ENCODE measurements around the gene MSANTD7. TPM values are rescaled to one million over a fixed set of nuclear protein-coding genes. Genes with fewer than 3 reads are reported as not detected.

MSANTD7 gene
- total RNA-seq, 1 donor from 2014 or later: 13.7 TPM

GRCh38 chr10:14838582-14839304 is 637 bp downstream of the MSANTD7 start:
- peak overlapping the region; percentile 80 for H3K27ac Mint-ChIP-seq (ENCODE audit: unreplicated experiment)
- DNase-seq: peak; percentile 69
- no peaks in the 10 kb centered on the region for H3K36me3 Mint-ChIP-seq (ENCODE audit: unreplicated experiment)
- peaks cover 9% of the 10 kb centered on the region for H3K9me3 Mint-ChIP-seq (ENCODE audit: unreplicated experiment)
- H3K4me1 Mint-ChIP-seq (ENCODE audit: low read depth, unreplicated experiment): peaks cover 2% of the 10 kb centered on the region
- peaks cover 9% of the 10 kb centered on the region for H3K27me3 Mint-ChIP-seq (ENCODE audit: unreplicated experiment)
- H3K4me3 Mint-ChIP-seq (ENCODE audit: unreplicated experiment): peak overlapping the region; percentile 91
- no peak for TF ChIP-seq CTCF (IDR thresholded peaks at IDR 0.05; ENCODE audit: partially characterized antibody, unreplicated experiment)

- Mint-ChIP-seq H3K27me3 (ENCODE audit: unreplicated experiment) (peaks cover 9% of the 10 kb centered on the region), H3K4me1 (ENCODE audit: low read depth, unreplicated experiment) (peaks cover 2% of the 10 kb centered on the region), H3K4me3 (ENCODE audit: unreplicated experiment) (peak overlapping the region; percentile 91), H3K27ac (ENCODE audit: unreplicated experiment) (peak overlapping the region; percentile 80), H3K36me3 (ENCODE audit: unreplicated experiment) (no peaks in the 10 kb centered on the region), H3K9me3 (ENCODE audit: unreplicated experiment) (peaks cover 9% of the 10 kb centered on the region)
- no peak for TF ChIP-seq CTCF (IDR thresholded peaks at IDR 0.05; ENCODE audit: partially characterized antibody, unreplicated experiment)
- no peak for DNase-seq
Measured at GRCh38 chr10:14839305-14839695, 1.2 kb downstream of the MSANTD7 start.

- Mint-ChIP-seq H3K4me3 (ENCODE audit: unreplicated experiment) (peak overlapping the region; percentile 64), H3K9me3 (ENCODE audit: unreplicated experiment) (peaks cover 7% of the 10 kb centered on the region), H3K36me3 (ENCODE audit: unreplicated experiment) (no peaks in the 10 kb centered on the region), H3K27ac (ENCODE audit: unreplicated experiment) (no peak overlapping the region), H3K4me1 (ENCODE audit: low read depth, unreplicated experiment) (peaks cover 2% of the 10 kb centered on the region), H3K27me3 (ENCODE audit: unreplicated experiment) (peaks cover 7% of the 10 kb centered on the region)
- no peak for DNase-seq
- TF ChIP-seq CTCF (IDR thresholded peaks at IDR 0.05; ENCODE audit: partially characterized antibody, unreplicated experiment): no peak
Measured at GRCh38 chr10:14840178-14840577, 2.1 kb downstream of the MSANTD7 start.

- Mint-ChIP-seq H3K4me3 (ENCODE audit: unreplicated experiment) (no peak overlapping the region), H3K27me3 (ENCODE audit: unreplicated experiment) (peaks cover 3% of the 10 kb centered on the region), H3K4me1 (ENCODE audit: low read depth, unreplicated experiment) (peaks cover 2% of the 10 kb centered on the region), H3K36me3 (ENCODE audit: unreplicated experiment) (no peaks in the 10 kb centered on the region), H3K27ac (ENCODE audit: unreplicated experiment) (no peak overlapping the region), H3K9me3 (ENCODE audit: unreplicated experiment) (no peaks in the 10 kb centered on the region)
- DNase-seq: no peak
- TF ChIP-seq CTCF (IDR thresholded peaks at IDR 0.05; ENCODE audit: partially characterized antibody, unreplicated experiment): no peak
Measured at GRCh38 chr10:14843327-14843988, 5.4 kb downstream of the MSANTD7 start.

GRCh38 chr10:14844948-14845347 is 6.8 kb downstream of the MSANTD7 start:
- no peak for TF ChIP-seq CTCF (IDR thresholded peaks at IDR 0.05; ENCODE audit: partially characterized antibody, unreplicated experiment)
- H3K27me3 Mint-ChIP-seq (ENCODE audit: unreplicated experiment): no peaks in the 10 kb centered on the region
- DNase-seq: no peak
- H3K36me3 Mint-ChIP-seq (ENCODE audit: unreplicated experiment): no peaks in the 10 kb centered on the region
- H3K27ac Mint-ChIP-seq (ENCODE audit: unreplicated experiment): no peak overlapping the region
- no peak overlapping the region for H3K4me3 Mint-ChIP-seq (ENCODE audit: unreplicated experiment)
- no peaks in the 10 kb centered on the region for H3K4me1 Mint-ChIP-seq (ENCODE audit: low read depth, unreplicated experiment)
- H3K9me3 Mint-ChIP-seq (ENCODE audit: unreplicated experiment): no peaks in the 10 kb centered on the region

Measured in glutamatergic neuron (in vitro differentiated cells).